ENCODE measurements around the gene ALDOC. TPM values are rescaled to one million over a fixed set of nuclear protein-coding genes. Genes with fewer than 3 reads are reported as not detected.

Gene ALDOC
- total RNA-seq, 4 donors from 2014 or later: 0.87 to 7.0 (median 3.3) TPM

DNA sequence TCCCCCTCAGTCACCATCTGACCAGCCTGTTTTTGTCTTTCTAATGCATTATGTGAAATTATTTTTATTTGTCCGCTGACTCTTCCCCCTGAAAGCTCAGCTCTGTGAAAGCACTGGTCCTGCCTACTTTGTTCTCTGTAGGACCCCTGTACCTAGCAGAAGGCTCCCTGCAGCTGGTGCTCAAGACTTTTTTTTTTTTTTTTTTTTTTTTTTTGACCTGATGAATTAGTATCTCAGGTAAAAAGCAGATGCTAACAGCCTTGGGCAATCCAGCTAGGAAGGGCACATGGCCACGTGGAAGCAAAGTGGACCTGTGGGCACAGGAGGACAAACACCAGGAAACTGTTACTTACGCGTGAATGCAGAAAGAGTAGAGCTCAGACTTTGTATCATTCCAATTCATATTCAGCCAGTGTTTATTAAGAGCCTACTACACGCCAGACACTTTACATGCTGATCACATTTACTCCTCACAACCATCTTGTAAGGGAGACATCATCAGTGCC lies 23.6 kb downstream of the ALDOC start:
- DNase-seq (no peak), ATAC-seq (no peak)
- Histone ChIP-seq H3K4me1 (peaks cover 10 to 15% of the 10 kb centered on the region in 2 donors), H3K9me3 (no peaks in the 10 kb centered on the region), H3K27me3 (no peaks in the 10 kb centered on the region), H3K27ac (peak overlapping the region in 1 of 4 donors; percentile 23), H3K4me3 (peak overlapping the region; percentile 60 to 88 (median 77)), H3K36me3 (peaks cover 0 to 44% of the 10 kb centered on the region in 2 donors)
- intact Hi-C loops (cut with DNase I; ENCODE audit: low total_unique reads) (loop anchor here (2.0 kb wide), 2 partner anchors 24 to 46 kb away; partner anchors contain the start of genes ALDOC and SPAG5), in situ Hi-C loops (cut with MboI; ENCODE audit: low sequenced_read_pairs in 4 of 4) (loop anchor here in 1 of 4 donors (25.0 kb wide), 1 partner anchor 109 kb away; the partner anchor contains the start of genes SDF2 and SUPT6H)
- no peak for TF ChIP-seq POLR2A (IDR thresholded peaks at IDR 0.05)
- TF ChIP-seq, protein P1, sequence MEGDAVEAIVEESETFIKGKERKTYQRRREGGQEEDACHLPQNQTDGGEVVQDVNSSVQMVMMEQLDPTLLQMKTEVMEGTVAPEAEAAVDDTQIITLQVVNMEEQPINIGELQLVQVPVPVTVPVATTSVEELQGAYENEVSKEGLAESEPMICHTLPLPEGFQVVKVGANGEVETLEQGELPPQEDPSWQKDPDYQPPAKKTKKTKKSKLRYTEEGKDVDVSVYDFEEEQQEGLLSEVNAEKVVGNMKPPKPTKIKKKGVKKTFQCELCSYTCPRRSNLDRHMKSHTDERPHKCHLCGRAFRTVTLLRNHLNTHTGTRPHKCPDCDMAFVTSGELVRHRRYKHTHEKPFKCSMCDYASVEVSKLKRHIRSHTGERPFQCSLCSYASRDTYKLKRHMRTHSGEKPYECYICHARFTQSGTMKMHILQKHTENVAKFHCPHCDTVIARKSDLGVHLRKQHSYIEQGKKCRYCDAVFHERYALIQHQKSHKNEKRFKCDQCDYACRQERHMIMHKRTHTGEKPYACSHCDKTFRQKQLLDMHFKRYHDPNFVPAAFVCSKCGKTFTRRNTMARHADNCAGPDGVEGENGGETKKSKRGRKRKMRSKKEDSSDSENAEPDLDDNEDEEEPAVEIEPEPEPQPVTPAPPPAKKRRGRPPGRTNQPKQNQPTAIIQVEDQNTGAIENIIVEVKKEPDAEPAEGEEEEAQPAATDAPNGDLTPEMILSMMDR (IDR thresholded peaks at IDR 0.05 in 4 of 5, conservative IDR thresholded peaks at IDR 0.05 in 1 of 5): no peak

DNA sequence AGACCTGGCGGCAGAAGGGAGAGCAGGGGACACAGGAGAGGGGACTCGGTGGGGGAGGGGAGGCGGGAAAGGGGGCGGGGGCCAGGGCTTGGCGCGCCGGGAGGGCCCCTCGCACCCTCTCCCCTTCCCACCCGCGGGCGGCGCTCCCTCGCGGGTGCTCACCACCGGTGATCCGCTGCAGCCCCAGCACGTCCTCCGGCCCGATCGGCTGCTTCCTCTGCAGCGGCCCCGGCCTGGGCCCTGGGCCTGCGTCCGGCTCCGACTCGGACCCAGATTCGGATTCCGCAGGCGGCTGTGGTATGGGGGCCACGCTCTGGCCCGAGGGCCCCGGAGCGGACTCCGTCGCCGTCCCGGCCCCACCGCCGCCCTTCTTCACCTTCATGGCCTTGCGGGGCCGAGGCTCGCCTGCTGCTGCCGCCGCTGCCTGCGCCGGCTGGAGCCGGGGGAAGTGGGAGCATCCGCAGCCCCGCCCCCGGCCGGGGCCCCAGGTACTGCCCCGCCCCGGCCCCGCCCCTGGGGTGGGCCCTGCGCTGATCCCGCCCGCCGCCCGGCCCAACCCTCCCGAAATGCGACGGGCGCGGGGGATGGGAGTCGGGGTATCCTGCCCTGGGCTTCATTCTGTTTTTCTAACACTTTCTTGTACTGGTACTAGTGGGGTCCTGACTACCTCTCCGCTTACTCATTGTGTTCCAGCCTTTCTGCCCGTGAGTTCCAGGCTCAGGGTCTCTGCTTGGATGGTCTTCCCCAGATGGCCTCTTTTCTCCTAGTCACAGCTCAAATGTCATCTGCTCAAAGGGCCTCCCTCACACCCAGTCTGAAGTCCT lies 24.3 kb downstream of the ALDOC start, which contains the start of gene UNC119:
Gene UNC119, minus strand, starts transcription at position 449 of the 824 bp plus-strand sequence. Its CDS starts 67 bp downstream, at position 382.
- H3K36me3 ChIP-seq: peaks cover 0 to 43% of the 10 kb centered on the region in 2 donors
- intact Hi-C loops (cut with DNase I; ENCODE audit: low total_unique reads): loop anchor here (2.0 kb wide), 2 partner anchors 24 to 46 kb away; partner anchors contain the start of genes ALDOC and SPAG5
- DNase-seq (peak; percentile 33 to 37), ATAC-seq (peak; percentile 78)
- TF ChIP-seq, protein P1 (IDR thresholded peaks at IDR 0.05 in 4 of 5, conservative IDR thresholded peaks at IDR 0.05 in 1 of 5): no peak
- TF ChIP-seq POLR2A (IDR thresholded peaks at IDR 0.05): peak; percentile 17 to 24
- H3K9me3 ChIP-seq: no peaks in the 10 kb centered on the region
- H3K27ac ChIP-seq: peak within 1 kb of the TSS; percentile 8 to 47 (median 24)
- peaks cover 10 to 15% of the 10 kb centered on the region in 2 donors for H3K4me1 ChIP-seq
- no peaks in the 10 kb centered on the region for H3K27me3 ChIP-seq
- peak within 1 kb of the TSS; percentile 60 to 88 (median 77) for H3K4me3 ChIP-seq
- in situ Hi-C loops (cut with MboI; ENCODE audit: low sequenced_read_pairs in 4 of 4): loop anchor here in 1 of 4 donors (25.0 kb wide), 1 partner anchor 110 kb away; the partner anchor contains the start of genes SDF2 and SUPT6H

DNA sequence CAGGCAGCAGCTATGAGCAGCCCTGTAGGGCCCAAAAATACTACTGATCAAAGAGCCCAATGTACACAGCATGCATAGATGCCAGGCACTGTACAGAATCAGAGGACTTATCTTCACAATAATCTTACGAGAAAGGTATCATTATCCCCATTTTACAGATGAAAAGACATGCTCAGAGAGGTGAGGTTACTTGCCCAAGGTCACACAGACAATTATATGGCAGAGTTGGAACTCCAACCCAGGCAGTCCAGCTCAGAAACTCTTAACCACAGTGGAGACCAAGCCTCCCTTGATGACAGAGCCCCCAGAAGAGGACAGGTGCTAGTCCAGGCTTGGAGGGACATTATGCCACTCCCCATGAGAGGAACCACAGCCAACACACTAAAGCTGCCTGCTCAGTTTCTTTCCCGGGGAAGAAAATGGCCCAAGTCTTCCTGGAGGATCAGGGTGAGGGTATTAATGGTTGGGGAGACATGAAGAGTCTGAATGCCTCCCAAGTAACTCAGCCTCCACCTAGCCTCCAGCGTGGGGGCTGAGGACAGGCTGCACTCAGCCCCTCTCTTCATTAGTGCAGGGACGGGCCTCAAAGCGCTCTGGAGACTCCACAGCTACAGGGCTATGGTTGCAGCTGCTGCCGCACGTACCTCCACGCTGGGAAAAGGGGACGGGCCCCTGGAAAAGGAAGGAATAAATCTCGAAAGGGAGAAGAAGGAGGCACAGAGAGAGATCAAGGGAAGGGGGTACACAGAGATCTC lies 25.1 kb downstream of the ALDOC start:
- no peaks in the 10 kb centered on the region for H3K27me3 ChIP-seq
- DNase-seq: no peak
- ATAC-seq: no peak
- peaks cover 0 to 43% of the 10 kb centered on the region in 2 donors for H3K36me3 ChIP-seq
- intact Hi-C loops (cut with DNase I; ENCODE audit: low total_unique reads) (loop anchor here (2.0 kb wide), 2 partner anchors 25 to 47 kb away; partner anchors contain the start of genes ALDOC and SPAG5), in situ Hi-C loops (cut with MboI; ENCODE audit: low sequenced_read_pairs in 4 of 4) (loop anchor here in 1 of 4 donors (25.0 kb wide), 1 partner anchor 111 kb away; the partner anchor contains the start of genes SDF2 and SUPT6H)
- TF ChIP-seq, protein P1 (IDR thresholded peaks at IDR 0.05 in 4 of 5, conservative IDR thresholded peaks at IDR 0.05 in 1 of 5): no peak
- TF ChIP-seq POLR2A (IDR thresholded peaks at IDR 0.05): no peak
- H3K27ac ChIP-seq: peak overlapping the region in 1 of 4 donors; percentile 19
- peak overlapping the region; percentile 60 to 88 (median 77) for H3K4me3 ChIP-seq
- peaks cover 10 to 15% of the 10 kb centered on the region in 2 donors for H3K4me1 ChIP-seq
- H3K9me3 ChIP-seq: no peaks in the 10 kb centered on the region

DNA sequence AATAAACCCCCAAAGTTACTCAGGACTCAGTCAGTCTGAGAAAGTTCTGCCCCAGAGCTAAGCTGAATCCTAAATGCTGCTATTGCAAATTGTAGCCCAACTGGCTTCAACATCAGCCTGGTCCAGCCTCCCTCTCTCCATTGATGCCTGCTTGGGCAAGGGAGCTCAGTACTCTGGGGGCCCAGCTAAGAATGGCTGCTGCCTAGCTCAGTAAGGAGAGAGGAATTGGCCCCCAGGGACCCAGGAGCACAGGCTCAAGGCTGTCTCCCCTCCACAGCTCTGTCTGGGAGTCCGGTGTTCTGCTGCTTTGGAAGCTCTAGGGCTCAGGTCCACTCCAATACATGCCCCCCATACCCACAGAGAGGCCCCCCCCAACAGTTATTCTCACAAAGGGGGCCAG lies 25.8 kb downstream of the ALDOC start:
- Histone ChIP-seq H3K36me3 (peaks cover 0 to 35% of the 10 kb centered on the region in 2 donors), H3K4me1 (peaks cover 10 to 15% of the 10 kb centered on the region in 2 donors), H3K27ac (no peak overlapping the region), H3K9me3 (no peaks in the 10 kb centered on the region), H3K27me3 (no peaks in the 10 kb centered on the region), H3K4me3 (no peak overlapping the region)
- in situ Hi-C loops (cut with MboI; ENCODE audit: low sequenced_read_pairs in 4 of 4): loop anchor here in 1 of 4 donors (25.0 kb wide), 1 partner anchor 111 kb away; the partner anchor contains the start of genes SDF2 and SUPT6H
- no peak for DNase-seq
- intact Hi-C loops (cut with DNase I; ENCODE audit: low total_unique reads): no loop called here
- TF ChIP-seq POLR2A (IDR thresholded peaks at IDR 0.05): no peak
- TF ChIP-seq, protein P1 (IDR thresholded peaks at IDR 0.05 in 4 of 5, conservative IDR thresholded peaks at IDR 0.05 in 1 of 5): no peak
- no peak for ATAC-seq
